GM18868 (cell line): ENCODE data around the gene STUB1.

Experiments
- ATAC-seq: cut with Tn5 transposase; IDR thresholded peaks from one replicate; pipeline ENCODE4 v1.9.1; 2021; ENCODE audit warnings: mild to moderate bottlenecking, moderate library complexity; ENCODE audit not compliant: unreplicated experiment

STUB1 gene

GRCh38 chr16:643050-643368 is 37.2 kb upstream of the STUB1 start:
- ATAC-seq, result no peak

DNA sequence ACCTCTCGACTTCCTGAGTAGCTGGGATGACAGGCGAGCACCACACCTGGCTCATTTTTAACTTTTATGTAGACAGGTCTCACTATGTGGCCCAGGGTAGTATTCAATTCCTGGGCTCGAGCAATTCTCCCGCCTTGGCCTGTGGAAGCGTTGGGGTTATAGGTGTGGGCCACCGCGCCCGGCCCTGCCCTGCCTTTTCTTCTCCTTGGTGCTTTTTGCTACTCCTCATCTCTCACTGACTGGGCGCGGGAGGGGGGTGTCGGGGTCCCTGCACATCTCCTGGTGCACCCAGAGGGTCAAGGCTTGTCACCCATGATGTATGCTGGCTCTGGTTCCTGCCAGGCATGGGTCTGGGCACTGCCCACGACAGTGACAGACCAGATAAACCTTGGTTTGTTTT is 35.7 kb upstream of the STUB1 start:
- no peak for ATAC-seq

DNA sequence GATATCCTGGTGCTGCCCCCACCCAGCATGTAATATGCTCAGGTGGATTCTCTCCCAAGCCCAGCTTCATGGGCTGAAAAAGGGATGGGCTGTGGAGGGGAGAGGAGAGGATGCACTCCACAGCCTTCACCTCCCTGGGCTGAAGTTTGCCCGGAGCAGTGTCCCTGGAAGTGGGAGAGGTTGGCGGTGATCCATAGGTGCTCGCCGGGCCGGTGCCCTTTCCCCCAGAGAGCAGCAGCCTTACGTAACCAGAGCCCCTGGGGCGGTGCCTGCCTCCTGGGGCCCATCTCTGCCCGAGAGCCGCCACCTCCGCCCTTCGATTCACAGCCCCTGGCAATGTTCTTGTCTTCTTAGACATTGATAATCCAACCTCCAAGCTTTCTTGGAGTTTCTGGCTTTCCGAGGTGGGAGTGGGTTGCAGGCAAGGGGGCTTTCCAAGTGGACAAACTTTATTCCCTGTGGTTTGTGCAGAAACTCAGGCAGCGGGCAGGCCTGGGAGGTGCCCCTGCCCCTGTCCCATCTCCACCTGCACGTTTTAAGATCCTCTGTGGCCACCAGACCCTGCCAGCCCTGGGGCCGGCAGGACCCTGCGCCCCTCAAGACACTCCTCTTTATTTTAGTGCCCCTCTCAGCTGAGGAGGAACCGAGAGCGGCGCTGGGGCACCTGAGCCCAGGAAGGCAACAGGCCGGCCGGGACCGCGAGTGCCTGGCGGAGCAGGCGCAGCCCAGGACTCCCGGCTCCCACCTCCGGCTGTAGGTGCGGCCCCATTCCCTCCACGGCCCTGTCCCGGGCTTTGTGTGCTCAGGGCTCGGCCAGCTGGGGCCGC is 34.1 kb upstream of the STUB1 start:
- ATAC-seq, result no peak

- no peak for ATAC-seq
These were observed 33.5 kb upstream of the STUB1 start for GRCh38 chr16:646679-647172.

DNA sequence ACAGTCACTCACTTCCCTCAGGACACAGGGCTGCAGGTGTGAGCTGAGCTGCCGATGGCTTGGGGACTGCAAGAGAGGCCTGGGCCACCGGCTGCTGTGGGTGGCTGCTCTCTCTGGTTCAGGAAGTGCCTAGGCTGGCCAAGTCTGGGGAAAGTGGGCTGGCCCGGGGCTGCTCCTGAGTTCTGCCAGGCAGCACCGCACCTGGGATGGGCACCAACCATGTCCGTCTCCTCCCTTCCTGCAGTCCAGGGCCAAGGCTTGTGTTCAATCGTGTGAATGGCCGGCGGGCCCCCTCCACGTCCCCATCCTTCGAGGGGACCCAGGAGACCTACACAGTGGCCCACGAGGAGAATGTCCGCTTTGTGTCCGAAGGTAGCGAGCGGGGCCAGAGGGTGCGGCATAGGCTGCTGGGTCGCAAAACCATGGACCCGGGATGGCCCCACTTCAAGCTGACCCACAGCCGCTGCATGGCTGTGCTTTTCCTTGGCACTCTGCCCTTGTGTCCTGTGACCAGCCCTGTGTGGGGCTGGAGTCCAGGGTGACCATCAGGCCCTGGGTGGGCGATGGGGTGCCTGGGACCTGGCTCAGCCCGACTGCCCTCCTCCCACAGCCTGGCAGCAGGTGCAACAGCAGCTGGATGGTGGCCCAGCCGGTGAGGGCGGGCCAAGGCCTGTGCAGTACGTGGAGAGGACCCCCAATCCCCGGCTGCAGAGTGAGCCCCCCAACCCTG is 32.9 kb upstream of the STUB1 start:
- no peak for ATAC-seq

GRCh38 chr16:648071-648780 is 32.0 kb upstream of the STUB1 start:
- ATAC-seq, result no peak

- ATAC-seq, result peak; percentile 84
These were observed 31.2 kb upstream of the STUB1 start, which contains the start of gene WDR90 for GRCh38 chr16:648781-649589. TSS of gene WDR90 (plus strand) at chr16:649365. CDS start at chr16:649417, 52 bp downstream.

GRCh38 chr16:649631-650030 is 30.6 kb upstream of the STUB1 start:
- peak; percentile 18 for ATAC-seq

GRCh38 chr16:651844-652243 is 28.4 kb upstream of the STUB1 start:
- ATAC-seq, result no peak

DNA sequence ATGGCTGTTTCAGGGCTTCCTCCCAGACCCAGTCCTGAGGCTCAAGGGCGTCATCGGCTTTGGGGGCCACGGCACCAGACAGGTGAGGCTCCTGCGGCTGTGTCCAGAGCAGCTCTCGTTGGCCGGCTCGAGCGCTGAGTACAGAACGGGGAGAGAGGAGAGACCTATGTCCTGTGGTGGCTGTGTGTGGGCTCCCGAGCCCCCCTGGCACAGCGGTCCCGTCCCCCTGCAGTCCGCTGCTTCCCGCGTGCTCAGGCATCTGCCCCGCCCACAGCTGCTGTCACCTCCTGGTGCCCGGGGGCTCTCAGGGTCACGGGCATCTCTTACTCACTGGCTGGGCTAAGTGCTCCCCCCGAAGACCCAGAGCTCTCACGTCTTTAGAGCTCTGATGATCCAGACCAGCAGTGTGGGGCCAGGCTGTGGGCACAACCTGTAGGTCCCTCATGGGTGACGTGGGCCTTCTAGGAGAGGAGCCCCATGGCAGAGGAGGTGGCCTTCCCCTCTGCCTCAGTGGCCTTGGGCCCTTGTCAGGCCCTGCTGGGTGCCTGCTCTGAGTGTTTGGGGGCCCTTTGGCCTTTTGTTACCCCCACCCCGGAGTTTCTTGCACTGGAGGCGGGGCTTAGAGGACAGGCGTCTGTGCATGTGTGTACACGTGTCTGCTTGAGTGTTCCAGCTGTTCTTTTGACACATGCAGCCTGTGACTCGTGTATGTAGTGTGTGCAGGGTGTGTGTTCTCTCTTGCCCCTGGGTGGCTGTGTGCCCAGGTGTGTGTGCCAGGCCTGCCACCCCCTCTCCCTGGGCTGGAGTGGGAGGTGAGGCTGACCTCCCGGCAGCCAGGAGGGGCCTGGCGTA is 27.5 kb upstream of the STUB1 start:
- ATAC-seq, result no peak

DNA sequence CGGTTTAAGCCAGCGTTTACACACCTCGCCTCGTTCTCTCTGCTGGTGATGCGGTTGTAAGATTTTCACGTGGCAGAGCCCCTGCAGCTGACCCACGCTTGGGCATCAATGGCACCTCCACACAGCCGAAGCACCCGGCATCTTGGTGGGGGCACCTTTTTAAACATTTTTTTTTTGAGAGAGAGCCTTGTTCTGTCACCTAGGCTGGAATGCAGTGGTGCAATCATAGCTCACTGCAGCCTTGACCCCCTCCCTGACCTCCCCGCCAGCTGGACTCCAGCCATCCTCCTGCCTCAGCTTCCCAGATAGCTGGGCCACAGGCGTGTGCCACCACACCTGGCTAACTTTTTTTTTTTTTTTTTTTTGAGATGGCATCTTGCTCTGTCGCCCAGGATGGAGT is 26.2 kb upstream of the STUB1 start:
- no peak for ATAC-seq

DNA sequence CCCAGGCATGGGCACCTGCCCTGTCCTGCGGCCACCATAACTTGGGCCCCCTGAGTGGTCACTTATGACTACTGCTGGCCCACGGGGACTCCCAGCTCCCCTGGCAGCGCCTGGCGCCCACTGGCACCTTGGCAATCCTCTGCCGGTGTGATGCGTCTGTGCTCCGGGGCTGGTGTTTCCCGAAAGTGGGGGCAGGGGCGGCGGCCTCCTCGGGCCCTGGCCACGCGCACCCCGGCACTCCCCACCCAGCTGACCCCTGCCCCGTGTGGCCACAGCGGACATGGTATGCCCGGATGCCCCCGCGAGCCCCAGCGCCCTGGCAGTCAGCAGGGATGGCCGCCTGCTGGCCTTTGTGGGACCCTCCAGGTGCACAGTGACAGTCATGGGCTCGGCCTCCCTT is 22.7 kb upstream of the STUB1 start:
- ATAC-seq, result no peak

- ATAC-seq, result no peak
These were observed 21.3 kb upstream of the STUB1 start for GRCh38 chr16:658679-659571.

DNA sequence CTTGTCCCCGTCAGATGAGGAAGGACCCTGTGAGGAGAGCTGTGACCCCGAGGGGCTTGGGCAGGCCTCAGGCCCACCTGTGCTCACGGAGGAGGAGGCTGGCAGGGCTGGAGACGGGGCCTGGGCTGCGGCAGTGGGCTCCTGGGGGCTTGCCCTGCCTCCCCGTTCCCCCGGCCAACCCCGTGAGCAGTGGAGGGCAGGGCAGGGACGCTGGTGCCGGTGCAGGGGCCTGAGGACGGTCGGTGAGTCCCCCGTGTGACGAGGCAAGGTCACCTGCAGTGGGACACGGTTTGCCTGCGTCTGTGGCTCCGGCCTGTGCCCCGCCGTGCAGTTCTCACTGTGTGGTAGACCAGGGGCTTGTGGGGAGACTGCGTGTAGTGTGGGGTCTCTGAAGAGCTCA is 20.6 kb upstream of the STUB1 start:
- ATAC-seq, result no peak

GRCh38 chr16:660132-660458 is 20.1 kb upstream of the STUB1 start:
- ATAC-seq, result no peak

GRCh38 chr16:660459-661183 is 19.6 kb upstream of the STUB1 start:
- ATAC-seq, result peak; percentile 64

DNA sequence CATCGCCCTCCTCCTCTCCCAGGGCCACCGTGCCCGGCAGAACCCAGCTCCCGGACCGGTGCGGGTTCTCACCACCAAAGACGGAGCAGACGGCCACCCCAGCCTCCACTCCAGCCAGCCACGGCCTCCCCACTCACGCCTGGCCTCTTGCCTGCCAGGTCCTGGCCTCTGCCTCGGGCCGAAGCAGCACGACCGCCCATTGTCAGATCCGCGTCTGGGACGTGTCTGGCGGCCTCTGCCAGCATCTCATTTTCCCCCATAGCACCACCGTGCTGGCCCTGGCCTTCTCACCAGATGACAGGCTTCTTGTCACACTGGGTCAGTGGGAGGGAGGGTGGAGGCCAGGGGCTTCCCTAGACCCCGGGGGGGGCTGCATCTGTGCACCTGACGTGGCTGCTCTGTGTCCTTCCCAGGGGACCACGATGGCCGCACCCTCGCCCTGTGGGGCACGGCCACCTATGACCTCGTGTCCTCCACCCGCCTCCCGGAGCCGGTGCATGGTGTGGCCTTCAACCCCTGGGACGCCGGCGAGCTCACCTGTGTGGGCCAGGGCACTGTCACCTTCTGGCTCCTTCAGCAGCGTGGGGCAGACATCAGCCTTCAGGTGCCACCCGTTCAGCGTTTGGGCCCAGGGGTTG is 18.9 kb upstream of the STUB1 start:
- ATAC-seq, result peak; percentile 5

- no peak for ATAC-seq
These were observed 18.1 kb upstream of the STUB1 start for GRCh38 chr16:662095-662494.
